Measurements from ENCODE around the gene TMEM273.

DNA sequence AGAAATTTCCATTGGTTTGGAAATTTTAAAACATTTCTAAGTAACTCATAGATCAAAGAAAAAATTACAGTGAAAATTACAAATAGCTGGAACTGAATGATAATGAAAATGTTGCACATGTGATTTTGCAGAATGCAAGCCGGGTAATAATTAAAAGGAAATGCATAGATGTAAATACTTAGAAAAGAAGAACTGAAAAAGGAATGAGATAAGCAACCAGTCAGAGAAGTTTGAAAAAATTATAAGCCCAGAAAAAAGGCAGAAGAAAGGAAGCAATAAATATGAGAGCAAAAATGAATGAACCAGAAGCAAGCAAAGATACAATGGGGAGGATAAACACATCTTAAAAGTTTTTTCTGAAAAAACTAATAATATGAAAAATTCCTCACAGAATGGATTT lies 3.2 kb upstream of the TMEM273 start:
- TF ChIP-seq, protein P1, sequence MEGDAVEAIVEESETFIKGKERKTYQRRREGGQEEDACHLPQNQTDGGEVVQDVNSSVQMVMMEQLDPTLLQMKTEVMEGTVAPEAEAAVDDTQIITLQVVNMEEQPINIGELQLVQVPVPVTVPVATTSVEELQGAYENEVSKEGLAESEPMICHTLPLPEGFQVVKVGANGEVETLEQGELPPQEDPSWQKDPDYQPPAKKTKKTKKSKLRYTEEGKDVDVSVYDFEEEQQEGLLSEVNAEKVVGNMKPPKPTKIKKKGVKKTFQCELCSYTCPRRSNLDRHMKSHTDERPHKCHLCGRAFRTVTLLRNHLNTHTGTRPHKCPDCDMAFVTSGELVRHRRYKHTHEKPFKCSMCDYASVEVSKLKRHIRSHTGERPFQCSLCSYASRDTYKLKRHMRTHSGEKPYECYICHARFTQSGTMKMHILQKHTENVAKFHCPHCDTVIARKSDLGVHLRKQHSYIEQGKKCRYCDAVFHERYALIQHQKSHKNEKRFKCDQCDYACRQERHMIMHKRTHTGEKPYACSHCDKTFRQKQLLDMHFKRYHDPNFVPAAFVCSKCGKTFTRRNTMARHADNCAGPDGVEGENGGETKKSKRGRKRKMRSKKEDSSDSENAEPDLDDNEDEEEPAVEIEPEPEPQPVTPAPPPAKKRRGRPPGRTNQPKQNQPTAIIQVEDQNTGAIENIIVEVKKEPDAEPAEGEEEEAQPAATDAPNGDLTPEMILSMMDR (IDR thresholded peaks at IDR 0.05), result no peak
- no peak for TF ChIP-seq CREB1 (CRISPR knock-in tag; IDR thresholded peaks at IDR 0.05)
- TF ChIP-seq IRF2 (CRISPR knock-in tag; IDR thresholded peaks at IDR 0.05; ENCODE audit: borderline replicate concordance, low read depth), result no peak
